ENCODE data around the gene COG5.
"Not testable (repeated sequence)": the region's sequence is repeated elsewhere in the genome, so short reads cannot be mapped to it uniquely, and the experiment has no call there.

The COG5 gene

DNA sequence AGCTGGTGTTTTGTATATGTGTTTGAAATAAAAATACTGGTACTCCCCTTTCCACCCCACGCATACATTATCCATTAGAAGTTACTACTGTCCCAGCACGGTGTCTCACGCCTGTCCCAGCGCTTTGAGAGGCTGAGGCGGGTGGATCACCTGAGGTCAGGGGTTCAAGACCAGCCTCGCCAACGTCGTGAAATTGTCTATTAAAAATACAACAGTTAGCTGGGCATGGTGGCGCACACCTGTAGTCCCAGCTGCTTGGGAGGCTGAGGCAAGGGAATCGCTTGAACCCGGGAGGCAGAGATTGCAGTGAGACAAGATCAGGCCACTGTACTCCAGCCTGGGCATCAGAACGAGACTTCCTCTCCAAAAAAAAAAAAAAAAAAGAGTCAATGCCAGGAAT is 392.2 kb downstream of the COG5 start:
- no peak for DNase-seq

DNA sequence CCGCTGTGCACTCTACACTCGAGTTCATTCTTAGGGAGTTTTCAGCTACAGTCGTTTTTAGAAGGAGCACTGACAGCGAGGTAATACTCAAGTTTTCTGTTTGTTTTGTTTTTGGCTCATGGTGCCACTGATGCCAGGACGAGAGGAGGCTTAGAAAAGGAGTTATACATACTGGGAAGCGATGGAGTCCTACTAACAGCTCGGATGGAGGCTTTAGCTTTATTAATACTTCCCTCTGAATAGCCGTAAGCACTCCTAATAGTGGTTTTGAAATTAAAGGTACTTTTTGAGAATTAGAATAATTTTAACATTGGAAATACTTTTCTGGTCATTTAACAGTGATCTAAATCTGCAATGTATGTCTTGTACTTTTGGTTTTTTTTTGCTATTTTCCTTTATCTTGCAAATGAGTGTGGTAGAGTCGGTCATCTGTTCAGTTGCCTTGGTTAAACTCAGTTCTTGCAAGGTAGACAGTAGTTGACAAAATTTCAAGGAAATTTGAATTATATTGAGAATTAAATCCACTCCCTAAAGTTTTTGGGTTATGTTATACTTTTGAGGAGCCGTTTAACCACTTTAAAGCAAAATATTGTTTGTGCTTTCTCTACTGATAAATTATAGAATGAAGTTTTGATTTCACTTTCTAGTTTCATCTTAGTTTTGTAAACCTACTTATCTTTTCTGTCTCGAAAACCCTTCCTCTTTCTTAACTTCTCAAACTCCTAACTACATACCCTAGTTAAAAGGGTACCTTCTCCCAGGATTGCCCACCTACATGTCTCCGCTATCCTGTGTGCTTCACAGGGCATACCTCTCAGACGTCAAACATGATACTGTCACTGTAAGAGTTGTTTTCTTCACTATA is 393.4 kb downstream of the COG5 start:
- no peak for DNase-seq

DNA sequence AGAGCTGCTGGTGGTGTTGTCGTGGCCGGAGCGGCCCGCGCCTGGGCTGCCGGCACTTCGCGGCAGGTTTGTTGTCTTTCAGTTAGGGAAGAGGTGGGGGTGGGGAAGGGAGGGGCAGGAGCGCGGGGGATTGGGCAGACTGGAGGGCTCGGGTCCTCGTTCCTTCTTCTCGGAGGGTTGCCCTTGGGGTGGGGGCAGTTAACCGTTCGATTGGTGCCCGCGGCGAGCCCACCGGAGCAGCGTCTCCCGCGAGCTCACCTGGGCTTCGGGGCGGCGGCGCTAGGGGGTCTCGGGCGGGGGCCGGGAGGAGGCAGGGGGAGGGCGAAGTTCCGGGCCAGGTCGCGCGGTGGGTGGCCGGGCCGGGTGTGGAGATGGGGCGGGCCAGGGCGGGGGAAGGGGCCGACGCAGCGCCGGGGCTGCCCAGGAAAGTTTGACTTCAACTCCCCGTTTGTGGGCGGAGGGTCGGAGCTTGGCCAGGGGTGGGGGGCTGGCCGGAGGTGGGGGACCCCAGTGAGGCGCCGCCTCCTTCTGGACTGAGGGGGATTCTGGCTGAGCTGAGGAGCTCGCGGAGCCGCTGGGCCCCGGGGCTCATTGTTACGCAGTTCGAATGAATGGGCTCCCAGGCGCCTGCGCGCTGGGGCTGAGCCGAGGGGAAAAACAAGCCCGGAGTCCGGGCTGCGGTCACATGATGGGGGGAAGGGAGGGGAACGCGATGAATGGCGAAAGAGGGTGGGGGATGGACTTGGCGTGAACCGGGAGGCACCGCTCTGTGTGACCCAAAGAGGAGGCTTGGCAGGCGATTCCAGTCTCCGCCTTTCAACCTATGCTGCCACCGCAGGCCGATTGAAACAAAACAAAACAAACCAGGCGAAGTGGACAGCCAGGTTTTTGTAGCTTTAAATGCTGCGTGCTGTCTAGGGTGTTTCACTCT is 394.3 kb downstream of the COG5 start:
- DNase-seq: peak; percentile 88 to 89

GRCh38 chr7:107168233-107169119 is 395.2 kb downstream of the COG5 start, which contains the start of gene HBP1:
HBP1 (plus strand) TSS chr7:107169003; CDS start chr7:107179894, 10,891 bp downstream.
- peak; percentile 94 to 98 for DNase-seq

GRCh38 chr7:107167483-107168232 is 396.1 kb downstream of the COG5 start:
- DNase-seq: peak; percentile 64 to 76

DNA sequence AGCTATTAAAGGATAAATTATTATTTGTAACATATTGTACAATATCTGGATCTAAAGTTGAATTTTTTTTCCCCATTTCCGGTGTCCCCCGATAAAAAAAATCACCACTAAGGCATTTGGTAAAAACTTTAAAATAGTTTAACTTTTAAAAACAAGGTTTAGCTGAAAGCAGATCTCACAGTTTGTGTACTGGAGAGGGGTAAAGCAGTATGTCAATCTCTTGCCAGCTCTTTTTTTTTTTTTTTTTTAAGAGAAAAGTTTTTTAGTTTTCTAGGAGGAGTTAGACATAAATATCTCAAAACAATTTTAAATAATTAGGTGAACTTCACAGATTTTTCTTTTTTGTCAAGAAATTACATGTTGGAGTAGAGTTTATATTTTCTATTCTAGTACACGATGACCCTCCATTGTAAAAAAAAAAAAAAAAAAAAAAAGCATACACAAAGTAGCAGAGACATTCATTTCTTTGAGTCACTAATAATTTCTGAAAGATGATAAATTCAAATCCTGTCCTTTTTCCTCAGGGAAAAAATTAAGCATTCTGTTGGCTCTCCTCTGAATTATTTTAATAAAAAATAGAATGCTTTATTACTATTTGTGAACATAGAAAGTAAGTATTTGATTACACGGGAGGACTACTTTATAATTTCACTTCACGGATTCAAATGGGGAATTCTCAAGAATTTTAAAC is 396.8 kb downstream of the COG5 start:
- DNase-seq: no peak

DNA sequence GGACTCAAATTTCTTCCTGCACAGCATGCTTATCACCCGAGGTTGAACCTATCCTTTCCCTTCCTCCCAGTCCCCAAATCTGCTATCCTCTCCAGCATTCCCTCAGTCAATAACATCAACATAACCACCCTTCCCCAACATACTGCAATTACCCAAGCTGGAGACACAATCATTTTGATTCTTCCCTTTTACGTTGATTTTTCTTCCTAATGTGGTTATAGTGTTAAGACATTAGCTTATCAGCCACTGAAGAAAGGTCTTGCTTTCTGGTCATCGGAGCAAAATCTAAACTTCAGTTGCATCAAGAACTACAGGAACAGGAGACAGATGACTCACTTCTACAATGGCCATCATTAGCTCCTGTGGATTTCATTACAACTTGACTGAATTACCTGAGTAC is 398.4 kb downstream of the COG5 start:
- DNase-seq: no peak

GRCh38 chr7:107164092-107164491 is 399.6 kb downstream of the COG5 start:
- DNase-seq: no peak

- DNase-seq: no peak
Measured at GRCh38 chr7:107162475-107162874, 401.2 kb downstream of the COG5 start.

DNA sequence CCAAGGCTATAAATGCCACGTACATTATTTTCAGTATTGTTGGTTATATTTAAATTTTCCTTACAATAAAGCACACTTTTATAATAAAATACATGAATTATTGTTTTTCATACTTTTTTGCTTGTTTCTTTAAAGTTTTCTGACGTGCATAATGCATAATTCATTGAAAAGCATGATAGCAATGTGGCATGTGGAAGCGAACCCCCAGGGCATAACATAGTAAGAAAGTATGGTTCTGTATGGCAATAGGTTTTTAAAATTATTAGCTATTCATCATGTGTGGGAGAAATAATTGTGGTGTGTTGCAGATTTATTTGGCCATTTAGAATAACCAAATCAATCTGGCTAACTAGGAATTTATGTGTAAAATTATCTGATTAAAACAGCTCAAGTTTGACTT is 402.3 kb downstream of the COG5 start:
- DNase-seq: no peak

GRCh38 chr7:107160389-107160788 is 403.3 kb downstream of the COG5 start:
- DNase-seq: no peak

DNA sequence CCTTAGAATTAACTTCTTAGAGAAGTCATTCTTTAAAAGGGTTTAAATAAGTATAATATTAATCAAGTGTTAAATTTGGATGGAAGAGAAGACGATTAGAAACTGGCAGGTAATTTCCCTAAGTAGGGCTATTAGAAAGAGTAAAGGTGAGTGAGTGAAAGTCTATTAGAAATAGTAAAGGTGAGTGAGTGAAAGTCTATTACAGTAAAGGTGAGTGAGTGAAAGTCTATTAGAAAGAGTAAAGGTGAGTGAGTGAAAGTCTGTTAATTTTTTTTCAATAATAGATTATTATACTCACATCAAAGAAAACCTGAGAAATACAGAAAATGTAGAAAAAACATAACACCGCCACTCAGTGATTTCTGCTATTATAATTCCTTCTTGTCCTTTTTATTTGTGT is 405.7 kb downstream of the COG5 start:
- no peak for DNase-seq

- no peak for DNase-seq
Measured at GRCh38 chr7:107157091-107157490, 406.6 kb downstream of the COG5 start.

DNA sequence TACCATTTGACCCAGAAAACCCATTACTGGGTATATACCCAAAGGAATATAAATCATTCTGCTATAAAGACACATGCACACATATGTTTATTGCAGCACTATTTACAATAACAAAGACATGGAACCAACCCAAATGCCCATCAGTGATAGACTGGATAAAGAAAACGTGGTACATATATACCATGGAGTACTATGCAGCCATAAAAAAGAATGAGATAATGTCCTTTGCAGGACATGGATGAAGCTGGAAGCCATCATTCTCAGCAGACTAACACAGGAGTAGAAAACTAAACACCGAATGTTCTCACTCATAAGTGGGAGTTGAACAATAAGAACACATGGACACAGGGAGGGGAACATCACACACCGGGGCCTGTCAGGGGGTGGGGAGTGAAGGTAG is 408.0 kb downstream of the COG5 start:
- DNase-seq: not testable (repeated sequence)

GRCh38 chr7:107154826-107155225 is 408.9 kb downstream of the COG5 start:
- no peak for DNase-seq

DNA sequence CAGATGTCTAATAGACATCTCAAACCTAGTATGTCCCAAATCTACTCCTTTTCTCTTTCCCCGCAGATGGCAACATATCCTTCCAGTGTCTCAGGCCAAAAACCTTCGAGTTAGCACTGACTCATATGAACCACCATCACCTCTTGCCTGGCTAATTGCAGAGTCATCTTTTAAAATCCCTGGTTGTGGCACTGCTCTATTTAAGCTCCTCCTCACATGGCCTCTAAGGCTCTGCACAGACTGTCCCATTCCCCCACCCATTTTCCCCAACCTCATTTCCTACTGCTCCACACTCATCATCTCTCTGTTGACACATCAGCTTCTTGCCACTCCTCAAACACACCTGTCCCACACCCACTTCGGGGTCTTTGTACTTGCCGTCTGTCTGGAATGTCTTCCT is 411.7 kb downstream of the COG5 start:
- no peak for DNase-seq
